Subcutaneous abdominal adipose tissue (tissue), 5 donors: Measurements from ENCODE around the gene NELL1.
"Not testable (repeated sequence)": the region's sequence is repeated elsewhere in the genome, so short reads cannot be mapped to it uniquely, and the experiment has no call there.

Source experiments
- H3K27ac ChIP-seq: one replicate; pipeline ENCODE4 v1.7.0; 2013; ENCODE audit warnings: low read depth, mild to moderate bottlenecking, inconsistent platforms, low read length, moderate library complexity
- H3K27me3 ChIP-seq, 5 donors: one replicate each; pipeline ENCODE4 v1.7.0; 2013; ENCODE audit warnings: low read length in 5 of 5, inconsistent platforms in 1 of 5; ENCODE audit not compliant: control insufficient read depth in 5 of 5, insufficient read depth in 4 of 5
- H3K36me3 ChIP-seq, 5 donors: one replicate each; pipeline ENCODE4 v1.7.0; 2013; ENCODE audit warnings: low read length in 5 of 5; ENCODE audit not compliant: control insufficient read depth in 5 of 5, insufficient read depth in 5 of 5
- H3K4me1 ChIP-seq, 5 donors: one replicate each; pipeline ENCODE4 v1.7.0; 2013; ENCODE audit warnings: low read length in 5 of 5, mild to moderate bottlenecking in 3 of 5, moderate library complexity in 1 of 5; ENCODE audit not compliant: control insufficient read depth in 5 of 5, insufficient read depth in 5 of 5
- H3K4me3 ChIP-seq, 5 donors: one replicate each; pipeline ENCODE4 v1.7.0; 2013; ENCODE audit warnings: low read length in 5 of 5, low read depth in 1 of 5
- H3K9ac ChIP-seq, 5 donors: one replicate each; pipeline ENCODE4 v1.7.0; 2013; ENCODE audit warnings: low read length in 5 of 5, mild to moderate bottlenecking in 4 of 5, moderate library complexity in 3 of 5
- H3K9me3 ChIP-seq, 5 donors: one replicate each; pipeline ENCODE4 v1.7.0; 2013; ENCODE audit warnings: low read length in 5 of 5; ENCODE audit not compliant: control insufficient read depth in 5 of 5
- donor health status: healthy.
- donor health status: healthy.
- donor health status: healthy.
- donor health status: healthy.
- donor health status: healthy.

Gene NELL1

DNA sequence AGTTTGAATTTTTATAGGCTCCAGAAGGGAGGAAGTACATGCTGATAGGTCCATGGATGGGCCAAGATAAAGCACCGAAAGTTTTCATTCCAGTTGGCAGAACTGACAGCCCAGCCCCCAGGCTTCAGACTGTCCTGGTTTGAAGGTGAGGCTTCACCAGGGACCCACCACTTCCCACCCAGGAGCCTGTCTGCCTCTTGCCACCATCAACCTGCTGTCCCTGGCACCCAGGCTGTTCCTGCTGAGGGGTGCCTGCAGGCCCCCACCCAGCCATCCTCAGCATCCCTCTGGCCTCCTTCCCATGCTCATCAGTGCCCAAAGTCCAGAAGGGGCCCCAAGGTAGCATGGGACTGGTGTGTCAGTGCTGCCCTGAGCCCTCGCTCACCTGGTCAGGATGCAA lies 463.9 kb downstream of the NELL1 start:
- H3K9me3 ChIP-seq: peaks cover 0 to 4% (median 0%) of the 10 kb centered on the region in 5 donors
- H3K9ac ChIP-seq: no peak overlapping the region
- no peak overlapping the region for H3K4me3 ChIP-seq
- no peaks in the 10 kb centered on the region for H3K36me3 ChIP-seq
- no peaks in the 10 kb centered on the region for H3K27me3 ChIP-seq
- no peaks in the 10 kb centered on the region for H3K4me1 ChIP-seq
- H3K27ac ChIP-seq: no peak overlapping the region

DNA sequence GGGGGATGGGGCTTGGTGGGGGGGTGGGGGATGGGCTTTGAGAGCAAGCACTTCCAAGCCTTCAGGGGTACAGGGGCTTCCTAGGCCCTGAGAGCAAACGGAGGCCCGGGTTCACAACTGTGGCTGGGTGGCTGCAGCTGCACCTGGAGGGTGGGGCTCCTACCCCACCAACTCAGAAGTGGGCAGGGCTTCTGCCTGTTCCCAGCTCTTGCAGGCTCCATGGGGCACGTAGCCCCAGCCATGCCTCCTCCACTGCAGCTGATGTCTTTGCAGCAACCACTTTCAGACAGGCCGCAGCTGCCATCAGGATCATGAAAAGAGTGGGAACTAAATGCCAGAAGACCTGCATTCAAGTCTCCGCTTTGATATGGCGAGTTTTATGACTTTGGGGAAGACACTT lies 464.3 kb downstream of the NELL1 start:
- H3K9me3 ChIP-seq: peaks cover 0 to 4% (median 0%) of the 10 kb centered on the region in 5 donors
- H3K27me3 ChIP-seq: no peaks in the 10 kb centered on the region
- H3K4me3 ChIP-seq: no peak overlapping the region
- no peak overlapping the region for H3K27ac ChIP-seq
- H3K9ac ChIP-seq: no peak overlapping the region
- H3K4me1 ChIP-seq: no peaks in the 10 kb centered on the region
- no peaks in the 10 kb centered on the region for H3K36me3 ChIP-seq

DNA sequence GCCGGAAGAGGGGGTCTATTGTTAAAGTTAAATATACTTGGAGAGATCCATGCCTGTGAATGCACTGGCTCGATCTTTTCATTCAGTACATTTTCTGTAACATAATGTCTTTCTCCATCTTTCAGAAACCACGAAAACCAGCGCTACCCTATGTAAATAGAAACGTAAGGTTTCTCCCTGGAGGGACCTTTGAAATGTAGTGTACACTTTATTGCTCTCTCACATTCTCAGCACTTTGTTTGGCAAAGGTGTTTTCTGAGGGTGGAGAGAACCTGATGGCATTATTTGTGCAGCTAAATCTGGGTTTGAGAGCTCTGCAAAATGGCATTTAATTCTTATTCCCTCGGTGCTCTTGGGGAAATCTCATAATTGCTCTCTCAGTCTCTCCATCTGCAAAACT lies 468.4 kb downstream of the NELL1 start:
- Histone ChIP-seq H3K36me3 (no peaks in the 10 kb centered on the region), H3K4me3 (no peak overlapping the region), H3K9me3 (no peaks in the 10 kb centered on the region), H3K9ac (no peak overlapping the region), H3K4me1 (no peaks in the 10 kb centered on the region), H3K27me3 (peaks cover 0 to 4% (median 0%) of the 10 kb centered on the region in 5 donors), H3K27ac (no peak overlapping the region)

DNA sequence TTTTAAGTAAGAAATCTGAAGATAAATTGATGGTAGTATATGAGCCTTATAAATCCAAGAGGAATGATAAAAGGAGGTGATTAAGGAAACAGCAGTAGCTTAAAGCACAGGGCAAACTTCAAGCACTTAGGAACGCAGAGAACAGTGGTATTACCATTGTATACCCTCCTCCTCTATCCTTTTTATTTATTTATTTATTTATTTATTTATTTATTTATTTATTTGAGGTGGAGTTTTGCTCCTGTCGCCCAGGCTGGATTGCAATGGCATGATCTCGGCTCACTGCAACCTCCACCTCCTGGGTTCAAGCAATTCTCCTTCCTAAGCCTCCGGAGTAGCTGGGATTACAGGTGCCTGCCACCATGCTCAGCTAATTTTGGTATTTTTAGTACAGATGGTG lies 472.2 kb downstream of the NELL1 start:
- H3K27me3 ChIP-seq, H3K4me1 ChIP-seq, H3K4me3 ChIP-seq, H3K36me3 ChIP-seq, H3K27ac ChIP-seq, H3K9ac ChIP-seq, H3K9me3 ChIP-seq: not testable (repeated sequence)

DNA sequence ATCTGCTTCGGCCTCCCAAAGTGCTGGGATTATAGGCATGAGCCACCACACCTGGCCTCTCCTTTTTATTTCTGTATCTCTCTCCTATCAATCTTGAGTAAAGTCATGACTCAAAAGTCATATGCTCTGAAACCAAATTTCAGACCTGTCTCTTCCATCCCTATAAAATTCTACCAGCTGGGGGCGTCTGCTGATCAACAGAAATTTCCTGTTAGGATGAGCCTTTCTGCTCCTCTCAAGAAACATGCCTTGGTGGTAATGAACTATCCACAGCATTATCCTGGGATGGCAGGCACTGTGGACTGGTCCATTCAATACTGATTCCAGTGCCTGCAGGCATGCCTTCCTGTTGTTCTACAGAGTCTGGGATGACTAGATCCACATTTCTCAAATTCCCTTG lies 472.6 kb downstream of the NELL1 start:
- Histone ChIP-seq H3K4me1 (no peaks in the 10 kb centered on the region), H3K27me3 (peaks cover 0 to 4% (median 0%) of the 10 kb centered on the region in 5 donors), H3K4me3 (no peak overlapping the region), H3K9ac (no peak overlapping the region), H3K27ac (no peak overlapping the region), H3K36me3 (no peaks in the 10 kb centered on the region), H3K9me3 (no peaks in the 10 kb centered on the region)

DNA sequence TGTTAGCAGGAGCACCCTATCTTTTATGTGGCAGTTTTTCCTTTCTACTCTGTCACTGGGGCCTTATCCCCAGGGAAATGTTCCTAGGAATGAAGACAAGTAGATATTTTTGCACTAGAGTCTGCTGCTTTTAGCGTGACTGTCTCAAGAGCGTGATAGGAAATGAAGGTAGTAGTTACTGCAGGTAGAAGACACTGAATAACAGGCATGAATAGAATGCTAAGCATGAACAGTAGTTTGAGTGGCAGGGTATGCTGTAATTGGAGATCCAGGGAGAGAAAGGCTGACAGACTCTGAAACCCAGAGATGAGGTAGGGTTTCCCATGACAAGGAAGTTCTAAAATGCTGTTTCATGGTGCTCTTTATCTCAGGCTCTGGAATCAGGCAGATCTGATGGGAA lies 475.1 kb downstream of the NELL1 start:
- H3K4me1 ChIP-seq: no peaks in the 10 kb centered on the region
- H3K9ac ChIP-seq: no peak overlapping the region
- H3K9me3 ChIP-seq: no peaks in the 10 kb centered on the region
- H3K27ac ChIP-seq: no peak overlapping the region
- no peak overlapping the region for H3K4me3 ChIP-seq
- H3K36me3 ChIP-seq: no peaks in the 10 kb centered on the region
- peaks cover 0 to 4% (median 0%) of the 10 kb centered on the region in 5 donors for H3K27me3 ChIP-seq

DNA sequence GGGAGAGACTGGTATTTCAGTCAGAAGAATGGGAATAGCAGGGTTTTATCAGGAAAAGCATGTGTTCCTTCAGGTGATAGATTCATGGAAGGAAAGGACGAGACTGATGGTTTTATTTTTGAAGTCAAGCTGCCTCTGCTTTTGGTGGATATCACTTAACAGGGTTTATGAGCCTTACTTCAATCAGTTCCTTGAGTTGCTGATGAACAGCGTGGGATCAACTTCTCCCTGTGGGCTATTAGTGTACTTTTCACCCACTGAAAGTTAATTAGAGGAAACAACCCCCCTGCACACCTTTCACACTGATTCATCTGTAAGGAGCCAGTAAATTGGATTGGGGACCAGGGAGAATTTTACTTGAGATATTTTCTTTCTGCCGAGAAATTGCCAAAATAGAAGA lies 479.0 kb downstream of the NELL1 start:
- Histone ChIP-seq H3K27ac (no peak overlapping the region), H3K4me3 (no peak overlapping the region), H3K27me3 (no peaks in the 10 kb centered on the region), H3K36me3 (no peaks in the 10 kb centered on the region), H3K9ac (no peak overlapping the region), H3K4me1 (no peaks in the 10 kb centered on the region), H3K9me3 (no peaks in the 10 kb centered on the region)

DNA sequence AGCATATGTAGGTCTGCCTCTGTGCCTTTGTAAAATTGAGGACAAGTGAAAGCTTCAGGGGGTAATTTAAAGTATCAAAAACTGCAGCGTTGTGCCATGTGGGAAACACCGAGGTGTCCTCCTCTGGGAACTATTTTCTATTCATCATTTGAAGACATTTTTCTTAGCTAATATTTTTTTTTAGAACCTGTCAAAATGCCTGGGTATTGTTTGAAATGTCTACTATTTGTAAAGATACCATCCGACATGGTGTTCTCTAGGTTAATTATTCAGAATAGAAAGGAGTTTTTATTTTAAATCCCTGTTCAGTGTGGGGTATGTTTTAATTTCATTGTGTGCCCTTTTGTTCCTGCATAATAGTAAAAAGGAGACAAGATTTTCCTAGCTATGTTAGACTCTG lies 490.8 kb downstream of the NELL1 start:
- H3K27ac ChIP-seq: no peak overlapping the region
- H3K27me3 ChIP-seq: no peaks in the 10 kb centered on the region
- H3K9ac ChIP-seq: no peak overlapping the region
- no peak overlapping the region for H3K4me3 ChIP-seq
- no peaks in the 10 kb centered on the region for H3K9me3 ChIP-seq
- no peaks in the 10 kb centered on the region for H3K4me1 ChIP-seq
- H3K36me3 ChIP-seq: no peaks in the 10 kb centered on the region

DNA sequence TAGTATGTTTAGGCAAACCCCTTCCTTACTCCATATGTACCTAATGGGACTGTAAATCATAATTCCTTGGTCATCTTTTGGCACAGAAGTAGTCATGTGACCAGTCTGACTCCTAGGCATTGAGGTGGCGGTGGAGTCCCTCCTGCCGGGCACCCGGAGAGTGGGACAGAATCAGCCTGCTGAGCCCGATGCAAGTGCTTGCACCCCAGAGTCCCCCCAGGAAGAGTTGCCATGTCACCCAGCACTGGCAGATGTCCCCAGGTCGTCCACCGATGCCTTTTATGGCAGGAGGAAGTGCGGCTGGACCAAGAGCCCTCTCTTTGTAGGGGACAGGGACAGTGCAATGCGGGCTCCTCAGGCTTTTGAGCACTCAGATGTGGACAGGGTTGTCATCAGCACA lies 500.3 kb downstream of the NELL1 start:
- Histone ChIP-seq H3K9me3 (no peaks in the 10 kb centered on the region), H3K9ac (no peak overlapping the region), H3K27ac (no peak overlapping the region), H3K27me3 (no peaks in the 10 kb centered on the region), H3K4me3 (no peak overlapping the region), H3K4me1 (no peaks in the 10 kb centered on the region), H3K36me3 (no peaks in the 10 kb centered on the region)

DNA sequence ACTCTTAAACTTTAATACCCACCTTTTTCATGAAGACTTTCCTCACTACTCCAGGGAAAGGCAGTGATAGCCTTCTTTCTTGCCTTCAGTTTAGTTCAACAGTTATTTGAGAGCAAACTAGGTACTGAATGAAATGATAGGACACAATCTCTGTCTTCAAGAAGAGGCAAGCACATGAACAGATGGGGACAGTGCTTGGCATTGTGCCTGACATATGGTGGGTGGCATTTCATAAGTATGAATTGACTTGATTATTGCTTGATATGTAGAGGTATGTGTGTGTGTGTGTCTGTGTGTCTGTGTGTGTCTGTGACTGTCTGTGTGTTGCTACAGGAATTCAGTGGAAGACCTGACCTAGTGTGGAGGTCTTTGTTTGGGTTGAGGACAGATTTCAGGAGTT lies 504.1 kb downstream of the NELL1 start:
- Histone ChIP-seq H3K4me3 (no peak overlapping the region), H3K4me1 (no peaks in the 10 kb centered on the region), H3K9me3 (no peaks in the 10 kb centered on the region), H3K36me3 (no peaks in the 10 kb centered on the region), H3K27ac (no peak overlapping the region), H3K9ac (no peak overlapping the region), H3K27me3 (no peaks in the 10 kb centered on the region)

DNA sequence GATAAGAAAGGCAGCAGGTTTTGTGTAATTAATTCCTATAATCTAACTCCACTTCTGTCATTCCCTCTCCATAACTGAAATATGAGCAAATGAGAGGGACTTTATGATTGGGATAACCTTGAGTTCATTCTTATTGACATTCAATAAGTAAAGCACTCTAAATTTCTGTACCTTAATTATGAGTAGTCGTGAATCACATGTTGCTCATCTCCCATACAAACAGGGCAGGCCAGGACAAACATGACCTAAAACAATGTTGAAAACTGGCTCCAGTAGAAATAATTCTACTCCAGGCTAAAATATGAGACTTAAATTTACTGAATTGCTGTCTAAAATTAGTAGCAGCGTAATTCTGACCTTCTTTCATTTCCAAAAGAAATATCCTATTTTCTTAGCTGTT lies 505.4 kb downstream of the NELL1 start:
- Histone ChIP-seq H3K9ac (no peak overlapping the region), H3K27me3 (no peaks in the 10 kb centered on the region), H3K36me3 (no peaks in the 10 kb centered on the region)

More for the DNA sequence above, 505.4 kb downstream of the NELL1 start:
- no peak overlapping the region for H3K27ac ChIP-seq
- no peaks in the 10 kb centered on the region for H3K9me3 ChIP-seq
- no peak overlapping the region for H3K4me3 ChIP-seq
- no peaks in the 10 kb centered on the region for H3K4me1 ChIP-seq
